KBM-7 (cell line): ENCODE measurements around the gene RIT2.

Experiments used
- DNase-seq: peaks from one replicate; pipeline ENCODE4 v3.0.0-alpha.2; 2015
- in situ Hi-C: fragments of 300-500 bp; cut with MboI; formaldehyde crosslinking; loops from 2 replicates; pipeline ENCODE4 v1.14.3; 2020; ENCODE audit warnings: low sequenced_read_pairs, low pct_unique_long_range_greater_than_20kb, mixed read lengths

Gene RIT2

GRCh38 chr18:43093646-43094045 lies 21.8 kb downstream of the RIT2 start:
- in situ Hi-C loops, result no loop called here
- no peak for DNase-seq

DNA sequence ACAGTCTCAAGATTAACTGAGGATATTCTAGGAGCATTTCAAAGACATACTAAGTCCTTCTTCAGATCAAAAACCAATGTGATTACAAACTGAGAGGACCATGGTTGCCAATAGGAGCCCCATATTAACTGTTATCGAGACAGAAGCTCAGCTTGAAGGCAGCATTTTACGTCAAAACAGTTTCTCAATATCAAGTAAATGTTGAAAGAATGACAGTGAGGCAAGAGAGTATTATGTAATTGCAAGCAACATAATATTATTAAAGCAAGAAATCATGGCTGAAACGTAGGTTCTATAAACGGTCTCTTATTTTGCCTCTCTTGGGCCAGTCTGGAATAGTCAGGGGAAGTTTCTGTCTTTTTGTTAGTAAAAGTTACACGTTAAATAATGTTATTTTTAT lies 22.9 kb downstream of the RIT2 start:
- in situ Hi-C loops, result no loop called here
- no peak for DNase-seq

- in situ Hi-C loops, result no loop called here
- no peak for DNase-seq
These were observed 34.1 kb downstream of the RIT2 start for GRCh38 chr18:43081396-43081795.

GRCh38 chr18:43080671-43081070 lies 34.8 kb downstream of the RIT2 start:
- no peak for DNase-seq
- in situ Hi-C loops, result no loop called here

DNA sequence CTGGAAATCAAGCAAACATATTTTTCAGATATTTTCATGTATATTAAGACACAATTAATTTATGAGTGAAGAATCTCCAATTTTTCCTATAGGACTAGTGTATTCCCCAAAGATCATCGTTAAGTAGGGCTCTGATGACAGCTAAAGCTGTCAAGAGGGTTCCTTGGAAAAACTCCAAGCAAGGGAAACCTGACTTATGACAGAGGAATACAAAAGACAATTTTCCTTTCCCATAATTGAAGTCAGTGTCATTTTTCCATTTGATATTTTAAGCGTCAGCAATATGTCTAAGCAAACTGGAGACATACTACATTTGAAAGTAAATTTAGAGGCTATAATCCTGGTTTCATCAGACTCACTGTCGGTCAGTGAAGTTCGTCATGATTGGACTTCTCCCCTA lies 36.1 kb downstream of the RIT2 start:
- DNase-seq, result no peak
- in situ Hi-C loops, result no loop called here

GRCh38 chr18:43078478-43079092 lies 36.9 kb downstream of the RIT2 start:
- in situ Hi-C loops, result no loop called here
- no peak for DNase-seq

DNA sequence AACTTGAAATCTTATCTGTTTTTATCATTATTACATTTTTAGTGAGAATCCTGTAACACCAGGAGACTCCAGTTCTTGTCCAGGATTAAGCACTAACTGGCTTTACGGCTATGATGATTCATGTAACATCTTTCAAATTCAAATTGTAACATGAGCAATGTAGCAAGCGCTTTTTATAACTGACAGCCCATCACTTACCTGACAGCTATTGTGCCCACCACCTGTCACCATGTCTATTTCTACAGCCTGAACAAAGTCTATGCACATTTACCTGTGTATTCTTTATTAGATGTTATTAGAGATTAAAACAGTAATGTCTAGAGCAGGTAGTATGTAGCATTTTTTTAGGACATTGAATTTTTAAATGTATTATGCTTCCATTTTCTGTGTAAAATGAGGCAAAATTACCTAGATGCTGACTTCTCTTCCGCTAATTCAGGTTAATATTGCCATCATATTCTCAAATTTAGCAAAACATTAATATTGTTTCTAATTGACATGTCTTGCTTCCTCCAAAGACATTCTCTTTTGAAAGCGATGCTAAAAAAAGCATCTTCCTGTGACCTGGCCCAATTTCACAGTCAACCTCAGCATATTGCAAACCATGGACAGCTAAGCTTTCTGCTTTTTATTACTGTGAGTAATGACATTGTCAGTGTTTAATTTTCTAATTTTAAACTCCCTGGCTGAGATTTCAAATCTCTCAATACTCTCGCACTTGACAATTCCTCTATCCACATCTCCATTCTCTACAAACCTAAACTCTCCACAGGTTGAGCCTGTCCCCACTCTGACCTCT lies 37.8 kb downstream of the RIT2 start:
- in situ Hi-C loops, result no loop called here

GRCh38 chr18:43073771-43074170 lies 41.7 kb downstream of the RIT2 start:
- no peak for DNase-seq
- in situ Hi-C loops, result no loop called here

More for the DNA sequence above, 37.8 kb downstream of the RIT2 start:
- no peak for DNase-seq

- in situ Hi-C loops, result no loop called here
- no peak for DNase-seq
These were observed 46.7 kb downstream of the RIT2 start for GRCh38 chr18:43068781-43069180.

DNA sequence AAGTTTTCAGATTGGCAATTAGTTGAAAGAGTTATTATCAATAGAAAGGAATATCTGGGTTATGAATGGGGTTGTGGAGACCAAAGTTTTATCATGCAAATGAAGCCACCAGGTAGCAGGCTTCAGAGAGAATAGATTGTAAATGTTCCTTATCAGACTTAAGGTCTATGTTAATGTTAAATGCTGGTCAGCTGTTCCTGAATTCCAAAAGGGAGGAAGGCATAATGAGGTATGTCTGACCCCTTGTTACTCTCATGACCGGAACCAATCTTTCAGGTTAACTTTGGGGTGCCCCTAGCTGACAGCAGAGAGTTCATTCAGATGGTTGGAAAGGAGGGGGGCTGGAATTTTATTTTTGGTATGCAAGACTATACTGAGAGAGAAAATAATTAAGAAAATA lies 47.9 kb downstream of the RIT2 start:
- DNase-seq, result no peak
- in situ Hi-C loops, result no loop called here

- in situ Hi-C loops, result no loop called here
- DNase-seq, result no peak
These were observed 53.7 kb downstream of the RIT2 start for GRCh38 chr18:43061816-43062215.

DNA sequence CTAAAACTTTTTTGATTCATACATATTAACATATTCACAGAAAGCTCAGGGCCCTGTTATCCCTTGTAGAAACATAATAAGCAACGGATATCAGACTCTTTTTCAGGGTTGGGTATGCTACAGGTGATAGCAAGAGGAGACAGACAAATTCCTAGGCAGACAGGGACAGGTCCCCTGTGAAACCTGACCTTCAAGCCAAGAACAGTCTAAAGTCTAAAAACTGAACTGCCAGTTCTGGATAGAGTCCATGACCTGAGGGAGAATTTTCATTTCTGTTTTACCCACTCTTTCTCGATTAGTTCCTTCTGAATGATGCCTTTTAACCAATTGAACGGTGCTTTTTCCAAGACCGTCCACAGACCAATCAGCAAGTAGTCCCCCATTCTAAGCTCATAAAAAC lies 54.2 kb downstream of the RIT2 start:
- in situ Hi-C loops, result no loop called here
- no peak for DNase-seq

DNA sequence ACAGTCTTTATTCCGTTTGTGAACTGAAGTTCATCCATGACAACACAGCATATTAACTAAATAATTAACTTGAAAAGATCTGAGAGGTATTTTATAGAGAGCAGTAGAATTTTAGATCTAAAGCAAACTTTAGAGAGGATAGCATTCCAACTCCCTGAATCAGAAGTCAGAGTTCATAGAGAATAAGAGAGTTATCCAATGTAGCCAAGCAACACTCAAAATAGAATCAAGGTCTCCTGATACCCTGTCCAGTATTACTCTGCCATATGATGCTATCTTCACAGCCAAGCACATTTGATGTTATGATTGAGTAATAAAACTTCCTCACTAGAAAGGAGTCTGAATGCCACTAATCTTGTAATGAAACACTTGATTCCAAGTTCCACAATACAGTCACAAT lies 55.5 kb downstream of the RIT2 start:
- in situ Hi-C loops, result no loop called here
- DNase-seq, result no peak

GRCh38 chr18:43054815-43055519 lies 60.5 kb downstream of the RIT2 start:
- no peak for DNase-seq
- in situ Hi-C loops, result no loop called here

DNA sequence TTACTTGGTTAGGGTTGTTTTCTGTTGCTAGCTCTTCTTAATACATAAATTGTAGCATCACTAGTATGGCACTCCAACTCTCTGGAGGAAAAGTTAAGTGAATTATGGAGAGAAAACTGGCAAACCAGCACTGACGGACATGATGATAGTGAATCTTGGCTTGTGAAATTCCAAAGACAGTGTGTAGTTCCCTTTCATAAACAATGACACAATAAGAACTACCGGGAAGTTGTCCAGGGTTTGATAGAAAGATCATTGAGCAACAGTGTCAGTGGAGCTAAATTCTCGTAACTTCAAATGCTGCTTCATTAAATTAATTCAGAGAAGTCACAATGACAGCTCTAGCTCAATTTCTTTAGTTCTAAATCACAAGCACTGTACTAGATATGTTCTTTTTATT lies 66.5 kb downstream of the RIT2 start:
- in situ Hi-C loops, result no loop called here

GRCh38 chr18:43046322-43046721 lies 69.2 kb downstream of the RIT2 start:
- in situ Hi-C loops, result no loop called here

More for the DNA sequence above, 66.5 kb downstream of the RIT2 start:
- DNase-seq, result no peak

DNA sequence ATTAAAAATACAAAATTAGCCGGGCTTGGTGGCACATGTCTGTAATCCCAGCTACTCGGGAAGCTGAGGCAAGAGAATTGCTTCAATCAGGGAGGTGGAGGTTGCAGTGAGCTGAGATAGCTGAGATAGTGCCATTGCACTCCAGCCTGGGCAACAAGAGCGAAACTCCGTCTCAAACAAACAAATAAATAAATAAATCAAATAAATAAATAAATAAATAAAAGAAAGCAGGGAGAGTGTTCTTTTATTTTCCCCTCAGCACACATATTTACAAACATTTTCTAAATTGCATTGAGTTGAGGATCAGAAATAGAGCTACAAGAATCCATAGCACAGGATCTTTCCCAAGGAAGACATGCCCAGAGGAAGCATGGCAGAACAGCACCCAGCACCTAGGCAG lies 71.9 kb downstream of the RIT2 start:
- DNase-seq, result no peak
- in situ Hi-C loops, result no loop called here

More at GRCh38 chr18:43046322-43046721, 69.2 kb downstream of the RIT2 start:
- DNase-seq, result no peak

GRCh38 chr18:43040281-43040680 lies 75.2 kb downstream of the RIT2 start:
- in situ Hi-C loops, result no loop called here
- no peak for DNase-seq

DNA sequence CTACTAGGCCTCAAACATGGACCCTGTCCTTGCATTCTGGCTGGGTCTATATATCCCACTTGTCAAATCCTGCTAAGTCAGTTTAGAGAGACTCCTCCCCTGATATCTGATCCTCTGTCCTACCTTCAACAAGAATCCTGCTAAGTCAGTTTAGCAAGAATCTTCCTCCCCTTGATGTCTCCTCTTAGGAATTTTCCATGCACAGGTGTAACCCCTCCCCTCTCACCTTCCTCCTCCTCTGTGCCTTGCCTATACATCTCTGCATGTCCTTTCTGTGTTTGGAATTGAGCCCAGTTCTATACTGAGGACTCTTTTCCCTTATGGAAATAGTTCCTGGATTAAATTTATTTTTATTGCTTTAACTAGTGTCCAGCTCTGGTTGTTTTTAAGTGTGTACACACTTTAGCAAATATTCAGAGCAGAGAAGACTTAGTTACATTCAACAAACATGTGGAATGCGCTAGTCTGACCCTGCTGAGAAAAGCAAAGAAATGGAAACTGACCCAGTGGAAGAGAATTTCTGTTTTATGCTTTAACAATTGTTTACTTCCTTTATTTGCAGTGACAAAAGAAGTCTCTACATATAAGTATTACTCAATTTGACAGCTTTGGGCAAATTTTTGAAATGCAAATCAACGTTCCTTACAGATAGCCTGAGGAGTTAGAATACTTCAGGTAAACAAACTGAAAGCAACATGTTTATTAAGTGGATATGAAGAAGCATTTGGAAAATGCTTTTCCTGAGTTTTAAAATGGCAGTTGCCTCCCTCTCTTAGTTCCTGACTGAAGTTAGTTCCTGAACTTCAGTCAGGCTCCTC lies 80.6 kb downstream of the RIT2 start:
- in situ Hi-C loops, result no loop called here
- DNase-seq, result no peak
